Heart right ventricle (tissue), 16 donors: ENCODE data around the gene PFN3. TPM values are rescaled to one million over a fixed set of nuclear protein-coding genes. Genes with fewer than 3 reads are reported as not detected.
"Not testable (repeated sequence)": the region's sequence is repeated elsewhere in the genome, so short reads cannot be mapped to it uniquely, and the experiment has no call there.

ENCODE experiments used
- ATAC-seq, 8 donors: fragments of 200-7000 bp; cut with Tn5 transposase; one replicate each; pipeline ENCODE4 v1.9.1; 2020; ENCODE audit warnings: mild to moderate bottlenecking in 8 of 8, moderate library complexity in 8 of 8, moderate number of reproducible peaks in 1 of 8
- DNase-seq, 2 donors: peaks; one replicate each; pipeline ENCODE4 v3.0.0-alpha.2; 2020
- H3K27ac ChIP-seq, 10 donors: fragments of 200-600 bp; sonication (generic) in 2 of 10; one replicate each; pipeline versions ENCODE4 v1.5.0 to v1.8.0; 2020 to 2022; ENCODE audit warnings: mild to moderate bottlenecking in 3 of 10
- H3K27me3 ChIP-seq, 7 donors: fragments of 200-600 bp; one replicate each; pipeline ENCODE4 v1.8.0; 2021 to 2022; ENCODE audit warnings: mild to moderate bottlenecking in 2 of 7
- H3K36me3 ChIP-seq, 9 donors: fragments of 200-600 bp; sonication (generic) in 1 of 9; one replicate each; pipeline versions ENCODE4 v1.5.0 to v1.8.0; 2020 to 2022; ENCODE audit warnings: mild to moderate bottlenecking in 2 of 9
- H3K4me1 ChIP-seq, 9 donors: fragments of 200-600 bp; sonication (generic) in 1 of 9; one replicate each; pipeline versions ENCODE4 v1.5.0 to v1.8.0; 2020 to 2022; ENCODE audit warnings: mild to moderate bottlenecking in 4 of 9
- H3K4me3 ChIP-seq, 10 donors: fragments of 200-600 bp; sonication (generic) in 2 of 10; one replicate each; pipeline versions ENCODE4 v1.5.0 to v1.8.0; 2020 to 2022; ENCODE audit warnings: mild to moderate bottlenecking in 7 of 10, moderate library complexity in 2 of 10
- H3K9me3 ChIP-seq, 11 donors: fragments of 200-600 bp in 10 of 11; sonication (generic) in 2 of 11; one replicate each; pipeline versions ENCODE4 v1.5.0 to v1.8.0; 2013 to 2022; ENCODE audit warnings: mild to moderate bottlenecking in 2 of 11, control low read depth in 1 of 11, moderate library complexity in 1 of 11
- CTCF ChIP-seq, 9 donors: fragments of 200-600 bp; sonication (generic) in 2 of 9; IDR thresholded peaks; one replicate each; pipeline versions ENCODE4 v1.5.0 to v1.8.0; 2021 to 2022; ENCODE audit warnings: antibody characterized with exemption in 9 of 9, mild to moderate bottlenecking in 5 of 9, moderate library complexity in 1 of 9
- WGBS, 2 donors: extraction: QIAGEN DNeasy Blood & Tissue Kit; methylation state at CpG; one replicate each; pipeline ENCODE4 v1.1.7; 2013; ENCODE audit warnings: inconsistent platforms in 1 of 2; 5-methylcytosine and 5-hydroxymethylcytosine counted together
- intact Hi-C, 10 donors: fragments of 100-400 bp; cut with DNase I; formaldehyde crosslinking; loops; one replicate each; pipeline versions ENCODE4 v1.11.1 to v1.14.2; 2022
- polyA plus RNA-seq, 2 donors: library from polyadenylated mRNA; stranded (reverse); fragments of 200-250 nt; gene quantifications; one replicate each; pipeline ENCODE4 v1.2.3, GENCODE V29; 2013
- total RNA-seq, 10 donors: library from RNA; stranded (reverse); fragmentation: NEBNext Ultra II Directional in 3 of 10; extraction: Animal tissue kit (Norgen Biotek cat#: 25700) in 3 of 10; gene quantifications; one replicate each; pipeline versions ENCODE4 v1.2.1 to v1.2.4, GENCODE V29; 2021 to 2023
- donor health status: Arrhythmogenic right ventricular cardiomyopathy.
- donor health status: ischemic (EF 13 %, LVEDD 7.1; RV severe dilation, severe dysfunction).
- donor health status: healthy with polysubstance abuse.
- donor health status: DM: no; HTN: yes; CAD: no.
- donor health status: DM: no; HTN: no; CAD: no.
- donor health status: ischemic (EF 25% LVEDD 6.9; RV normal size, moderate dysfunction).
- donor health status: ischemic (EF 25% LVEDD 5.7; RV mildly dilated, moderate dysfunction).
- donor health status: healthy.
- donor health status: DM: yes; HTN: yes; CAD: no.
- donor health status: Ischemic cardiomyopathy.
- donor health status: ischemic (EF 35%, LVEDD 5.7; RV mildly dilated, moderate dysfunction).
- donor health status: nonischemic (EF 11% LVEDD 7.7; RV severe dilation, severe dysfunction).
- donor health status: DM: yes; HTN: yes; CAD: no.
- donor health status: PGD.
- donor health status: ischemic (EF 29% LVEDD 5.4; RV normal size, mild dysfunction).
- donor health status: nonischemic (EF 23%, LVEDD 6.1; RV moderate dilation, normal function).

Gene PFN3
- total and polyA plus RNA-seq, 12 donors, result not detected

GRCh38 chr5:177380805-177381126 is 19.7 kb downstream of the PFN3 start:
- Histone ChIP-seq H3K4me1 (peaks cover 0 to 3% (median 0%) of the 10 kb centered on the region in 9 donors), H3K4me3 (no peak overlapping the region), H3K9me3 (no peaks in the 10 kb centered on the region), H3K27me3 (peaks cover 0 to 42% (median 15%) of the 10 kb centered on the region in 7 donors), H3K36me3 (no peaks in the 10 kb centered on the region), H3K27ac (no peak overlapping the region)
- ATAC-seq (no peak), DNase-seq (no peak)
- 90 to 92% methylated on average over 6 of the region's 6 CpGs for whole genome bisulfite sequencing, 2 donors
- TF ChIP-seq CTCF (IDR thresholded peaks at IDR 0.05), result no peak
- intact Hi-C loops, result loop anchor here in 1 of 10 donors (10.0 kb wide), 1 partner anchor 266 kb away; no protein-coding TSS in a partner anchor

GRCh38 chr5:177378884-177379883 is 21.3 kb downstream of the PFN3 start:
- DNase-seq (no peak), ATAC-seq (no peak)
- WGBS, 2 donors, result 80 to 86% methylated on average over 15 of the region's 15 CpGs
- intact Hi-C loops, result loop anchor here in 1 of 10 donors (10.0 kb wide), 1 partner anchor 54 kb away; no protein-coding TSS in a partner anchor
- Histone ChIP-seq H3K27me3 (peaks cover 0 to 32% (median 11%) of the 10 kb centered on the region in 7 donors), H3K9me3 (no peaks in the 10 kb centered on the region), H3K4me3 (no peak overlapping the region), H3K4me1 (peaks cover 0 to 3% (median 0%) of the 10 kb centered on the region in 9 donors), H3K27ac (no peak overlapping the region), H3K36me3 (no peaks in the 10 kb centered on the region)
- TF ChIP-seq CTCF (IDR thresholded peaks at IDR 0.05), result no peak

GRCh38 chr5:177377851-177378776 is 22.3 kb downstream of the PFN3 start:
- no peak overlapping the region for H3K27ac ChIP-seq
- TF ChIP-seq CTCF (IDR thresholded peaks at IDR 0.05), result no peak
- peaks cover 0 to 21% (median 6%) of the 10 kb centered on the region in 7 donors for H3K27me3 ChIP-seq
- 85 to 86% methylated on average over 8 of the region's 8 CpGs for WGBS, 2 donors
- no peak for DNase-seq
- peaks cover 0 to 1% (median 0%) of the 10 kb centered on the region in 9 donors for H3K36me3 ChIP-seq
- no peaks in the 10 kb centered on the region for H3K9me3 ChIP-seq
- H3K4me3 ChIP-seq, result no peak overlapping the region
- intact Hi-C loops, result loop anchor here in 1 of 10 donors (10.0 kb wide), 1 partner anchor 53 kb away; no protein-coding TSS in a partner anchor
- no peak for ATAC-seq
- H3K4me1 ChIP-seq, result peaks cover 0 to 3% (median 0%) of the 10 kb centered on the region in 9 donors

GRCh38 chr5:177376107-177376506 is 24.4 kb downstream of the PFN3 start:
- H3K4me3 ChIP-seq, result no peak overlapping the region
- intact Hi-C loops, result loop anchor here in 1 of 10 donors (10.0 kb wide), 1 partner anchor 51 kb away; no protein-coding TSS in a partner anchor
- H3K9me3 ChIP-seq, result no peaks in the 10 kb centered on the region
- H3K4me1 ChIP-seq, result peaks cover 0 to 19% (median 0%) of the 10 kb centered on the region in 9 donors
- ATAC-seq (no peak), DNase-seq (no peak)
- TF ChIP-seq CTCF (IDR thresholded peaks at IDR 0.05), result no peak
- H3K27ac ChIP-seq, result no peak overlapping the region
- H3K36me3 ChIP-seq, result peaks cover 0 to 13% (median 0%) of the 10 kb centered on the region in 9 donors
- 85 to 90% methylated on average over 11 of the region's 11 CpGs for WGBS, 2 donors
- peaks cover 0 to 8% (median 0%) of the 10 kb centered on the region in 7 donors for H3K27me3 ChIP-seq

- not testable (repeated sequence) for ATAC-seq, H3K9me3 ChIP-seq, H3K4me3 ChIP-seq, DNase-seq, H3K27me3 ChIP-seq, H3K27ac ChIP-seq
- intact Hi-C loops, result loop anchor here in 1 of 10 donors (10.0 kb wide), 1 partner anchor 51 kb away; no protein-coding TSS in a partner anchor
- Histone ChIP-seq H3K36me3 (peaks cover 0 to 13% (median 0%) of the 10 kb centered on the region in 9 donors), H3K4me1 (peaks cover 0 to 21% (median 0%) of the 10 kb centered on the region in 9 donors)
- 86 to 89% methylated on average over 5 of the region's 5 CpGs for WGBS, 2 donors
These were observed 24.9 kb downstream of the PFN3 start for GRCh38 chr5:177375516-177375915.
